Stimulated activated CD4-positive, alpha-beta T cell treated with anti-CD3 and anti-CD28 coated beads, Interleukin-4, amount 100 ng/mL, for 4 hours (primary cell): Measurements from ENCODE around the gene MDFIC.

Experiments used
- DNase-seq, 2 experiments: peaks; one replicate each; pipeline ENCODE4 v3.0.0-alpha.2; 2020

The MDFIC gene

DNA sequence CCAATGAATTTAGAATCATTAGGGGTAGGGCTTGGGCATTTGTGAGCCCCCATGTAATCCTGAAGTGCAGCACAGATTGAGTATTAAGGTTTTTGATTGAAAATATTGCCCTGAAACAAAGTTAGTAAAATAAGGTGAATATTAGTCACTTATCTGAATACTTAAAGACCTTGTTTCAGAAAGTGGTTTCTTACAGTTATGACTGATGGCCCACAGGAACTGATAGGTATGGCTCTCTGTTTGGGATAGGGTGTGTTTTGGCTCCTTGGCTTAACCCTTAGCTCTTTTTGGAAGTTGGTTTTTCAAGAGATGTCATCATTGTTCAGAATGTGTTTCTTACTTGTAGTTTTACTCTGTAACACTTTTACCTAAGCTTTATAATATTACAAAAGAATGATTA lies 34.8 kb downstream of the MDFIC start:
- DNase-seq = no peak

DNA sequence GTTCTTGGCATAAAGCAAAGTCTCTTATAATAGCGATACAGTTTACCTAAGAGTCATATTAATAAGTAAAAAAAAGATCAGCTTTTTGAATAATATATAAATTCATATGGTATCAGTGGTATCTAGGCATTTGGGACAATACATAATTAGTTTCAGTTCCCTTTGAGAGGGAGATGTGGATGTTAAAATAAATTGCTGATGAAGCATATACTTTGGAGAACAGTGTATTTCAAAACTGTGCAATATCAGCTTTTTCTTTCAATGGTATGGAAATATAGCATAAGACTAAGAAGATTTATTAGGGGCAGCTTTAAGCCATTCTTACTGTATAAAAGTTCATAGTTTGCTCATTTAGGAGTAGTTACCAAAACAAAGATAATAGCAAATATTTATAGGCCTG lies 35.5 kb downstream of the MDFIC start:
- no peak for DNase-seq

DNA sequence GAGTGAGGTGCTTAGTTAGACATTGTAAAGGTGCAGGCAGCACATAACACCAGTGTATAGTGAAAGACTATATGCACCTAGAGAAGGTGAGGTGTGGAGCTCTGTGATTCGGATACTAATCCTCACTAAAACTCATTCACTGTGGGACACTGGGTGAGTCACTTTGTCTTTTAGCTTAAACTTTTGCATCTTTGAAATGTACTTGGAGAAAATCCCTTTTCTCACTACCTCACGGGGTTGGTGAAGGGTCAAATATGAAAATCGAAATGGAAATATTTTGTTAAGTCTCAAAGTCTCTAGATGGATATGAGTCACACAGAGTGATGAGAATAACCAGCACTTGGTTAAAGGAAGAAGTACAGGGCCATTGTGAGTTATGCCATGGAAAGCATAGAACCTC lies 38.0 kb downstream of the MDFIC start:
- DNase-seq = no peak

DNA sequence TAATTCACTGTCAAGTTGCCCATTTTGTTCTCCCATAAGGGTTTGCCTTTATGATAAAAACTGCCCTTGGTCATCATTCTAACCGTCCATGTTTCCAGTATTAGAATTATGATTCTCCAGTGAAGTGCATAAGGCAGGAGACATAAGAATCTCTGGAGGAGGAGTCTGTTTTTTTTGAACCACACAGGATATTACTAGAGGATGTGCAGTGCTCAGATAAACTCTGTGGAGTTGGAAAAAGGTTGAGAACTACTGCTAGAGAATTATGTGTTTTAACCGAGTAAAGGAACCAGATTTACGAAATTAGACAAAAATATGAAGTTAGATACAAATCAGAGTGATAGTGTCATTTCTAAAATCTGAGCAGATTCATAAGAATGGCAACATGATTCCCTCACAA lies 40.5 kb downstream of the MDFIC start:
- no peak for DNase-seq

DNA sequence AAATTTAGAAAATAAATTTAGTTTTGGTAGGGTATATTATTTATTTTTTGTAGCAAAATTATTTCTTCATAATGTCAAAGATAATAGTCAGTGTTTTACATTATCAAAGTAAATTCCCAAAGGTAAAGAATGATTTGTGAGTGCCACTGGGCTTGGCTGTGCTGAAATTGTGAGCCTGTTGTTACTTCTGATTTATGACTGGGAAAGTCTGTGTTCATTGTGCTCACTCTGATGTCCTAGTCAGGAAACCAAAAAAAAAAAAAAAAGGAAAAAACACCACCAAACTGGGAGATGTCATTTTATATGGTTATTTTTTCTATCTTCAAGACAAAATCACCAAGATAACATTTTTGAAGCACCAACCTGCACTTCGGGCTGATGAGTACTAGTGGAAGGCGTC lies 44.3 kb downstream of the MDFIC start:
- DNase-seq = no peak

DNA sequence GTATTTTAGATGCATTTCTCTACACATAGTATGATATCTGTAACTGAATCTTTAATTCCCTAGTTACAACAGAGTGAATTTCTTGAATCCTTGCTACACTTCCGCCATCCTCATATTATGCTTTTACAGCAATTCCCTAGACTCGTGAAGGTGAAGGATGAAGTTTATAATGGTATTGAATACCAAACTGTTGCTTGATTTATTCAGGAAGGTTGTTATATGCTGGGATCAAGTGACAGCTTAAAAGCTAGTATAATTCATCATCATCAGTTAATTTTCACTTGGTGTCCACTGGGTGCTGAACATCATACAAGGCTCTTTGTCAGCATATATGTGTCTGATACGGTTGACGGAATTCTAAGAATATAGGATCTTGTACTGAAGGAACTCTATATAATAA lies 47.2 kb downstream of the MDFIC start:
- no peak for DNase-seq

DNA sequence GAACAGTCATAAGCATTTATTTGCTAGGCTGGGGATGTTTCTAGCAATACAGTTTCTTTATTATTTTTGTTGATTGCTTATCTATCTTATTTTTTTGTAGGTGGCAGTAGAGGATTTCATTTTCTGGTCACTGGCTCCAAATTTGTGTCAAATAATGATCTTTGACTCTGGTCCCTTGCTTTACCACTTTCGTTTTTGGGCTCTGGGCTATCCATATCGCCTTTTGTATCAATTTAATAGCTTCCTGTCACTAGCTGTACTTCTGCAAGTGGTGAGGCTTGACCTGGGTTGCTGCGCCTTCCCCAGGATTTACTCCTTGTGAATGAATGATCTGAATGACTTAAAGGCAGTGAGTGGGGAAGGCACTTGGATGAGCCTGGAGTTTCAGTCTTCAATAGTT lies 48.4 kb downstream of the MDFIC start:
- DNase-seq = no peak

DNA sequence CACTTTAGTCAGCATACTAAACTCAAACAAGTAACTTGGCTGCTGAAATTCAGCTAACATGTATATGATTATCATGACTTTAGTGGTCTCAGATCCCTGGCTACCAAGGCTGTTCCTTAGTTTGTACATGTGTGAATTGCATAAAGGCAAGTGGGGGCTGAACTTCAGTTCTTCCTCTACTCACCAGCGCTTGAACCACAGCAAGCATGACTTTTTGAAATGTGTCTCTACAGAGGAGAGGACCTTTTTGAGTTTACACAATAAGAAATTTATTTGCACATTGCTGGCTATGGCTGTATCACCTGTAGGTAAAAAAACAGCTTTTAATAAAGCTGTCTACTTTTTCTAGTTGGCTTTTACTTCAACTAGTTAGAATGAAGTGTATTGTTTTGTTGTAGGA lies 48.8 kb downstream of the MDFIC start:
- no peak for DNase-seq

DNA sequence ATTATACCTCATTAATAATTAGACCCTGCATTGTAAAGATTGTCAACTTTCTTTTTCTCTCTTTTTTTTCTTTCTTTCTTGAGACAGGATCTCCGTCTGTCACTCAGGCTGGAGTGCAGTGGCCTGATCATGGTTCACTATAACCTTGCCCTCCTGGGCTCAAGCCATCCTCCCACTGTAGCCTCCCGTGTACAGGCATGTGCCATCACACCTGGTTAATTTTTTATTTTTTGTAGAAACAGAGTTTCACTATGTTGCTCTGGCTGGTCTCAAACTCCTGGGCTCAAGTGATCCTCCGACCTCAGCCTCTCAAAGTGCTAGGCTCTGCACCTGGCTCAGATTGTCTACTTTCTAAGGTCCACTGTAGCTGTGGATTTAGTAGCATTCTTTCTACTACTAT lies 50.7 kb downstream of the MDFIC start:
- DNase-seq = no peak

DNA sequence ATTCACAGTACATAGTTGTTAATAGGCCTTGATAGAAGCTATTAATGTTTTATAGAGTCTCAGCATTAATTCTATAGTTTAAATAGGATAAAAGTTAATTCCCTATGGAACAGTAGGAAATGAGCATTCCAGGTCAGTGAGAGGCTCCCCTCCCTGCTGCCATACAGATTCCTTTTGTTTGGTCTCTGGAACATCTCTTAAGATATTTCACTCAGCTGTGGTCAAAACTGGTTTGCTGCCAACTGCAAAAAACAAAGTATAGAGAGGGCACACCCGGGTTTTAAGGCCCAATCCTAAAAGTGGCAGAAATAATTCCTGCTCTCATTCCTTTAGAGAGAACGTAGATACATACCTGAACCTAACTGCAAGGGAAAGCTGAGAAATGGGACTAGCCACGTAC lies 51.3 kb downstream of the MDFIC start:
- no peak for DNase-seq

DNA sequence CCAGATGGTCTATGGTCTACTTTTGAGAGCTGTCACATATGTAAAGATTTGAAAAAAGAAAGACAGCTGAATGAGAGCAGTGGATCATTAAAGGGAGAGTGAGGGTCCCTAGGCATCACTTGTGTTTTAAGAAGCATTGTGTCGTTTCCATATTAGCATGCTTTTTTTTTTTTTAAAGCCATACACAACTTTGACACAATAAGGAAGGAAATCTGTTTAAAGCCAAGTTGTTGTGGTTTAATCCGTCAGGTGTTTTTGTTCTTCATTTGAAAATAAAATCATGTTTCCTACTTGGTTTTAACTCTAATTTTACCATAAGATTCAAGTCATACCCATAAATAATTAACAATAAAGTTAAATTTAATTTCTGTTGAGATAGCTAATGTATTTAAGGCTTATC lies 53.5 kb downstream of the MDFIC start:
- DNase-seq = no peak

DNA sequence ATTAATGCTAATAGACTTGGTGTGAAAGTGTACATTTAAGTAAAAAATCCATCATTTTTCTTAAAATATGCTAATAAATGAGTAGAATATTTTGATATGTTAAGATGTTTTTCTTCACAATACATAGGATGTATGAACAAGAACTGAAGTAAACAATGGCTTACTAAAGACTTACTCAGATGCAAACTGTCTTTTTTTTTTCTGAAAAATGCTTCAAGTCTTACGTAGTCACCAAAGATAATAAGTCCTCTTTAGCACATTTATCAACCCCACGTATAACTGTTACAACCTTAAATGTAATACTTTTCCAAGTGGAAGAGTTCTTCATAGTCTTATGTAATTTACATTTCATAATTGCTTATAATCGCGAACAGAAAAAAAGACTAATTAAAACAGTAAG lies 54.8 kb downstream of the MDFIC start:
- DNase-seq = no peak

DNA sequence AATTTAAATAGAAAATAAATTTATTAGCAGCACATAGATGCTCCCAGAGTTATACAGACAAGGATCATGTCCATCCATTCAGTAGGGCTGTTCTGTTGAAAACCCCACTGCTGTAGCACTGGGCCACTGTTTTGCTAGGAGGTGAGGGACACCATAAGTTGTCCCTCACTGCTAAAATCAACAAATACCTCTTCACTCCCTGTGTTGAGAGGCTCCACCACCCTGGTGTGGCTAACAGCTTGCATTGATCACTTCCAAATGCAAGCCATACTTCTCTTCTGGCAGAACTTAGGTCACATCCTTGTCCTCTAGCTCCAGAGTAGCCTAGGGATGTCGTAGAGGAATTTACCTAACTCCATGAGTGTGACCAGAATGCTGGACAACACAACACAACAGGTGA lies 55.4 kb downstream of the MDFIC start:
- DNase-seq = no peak

DNA sequence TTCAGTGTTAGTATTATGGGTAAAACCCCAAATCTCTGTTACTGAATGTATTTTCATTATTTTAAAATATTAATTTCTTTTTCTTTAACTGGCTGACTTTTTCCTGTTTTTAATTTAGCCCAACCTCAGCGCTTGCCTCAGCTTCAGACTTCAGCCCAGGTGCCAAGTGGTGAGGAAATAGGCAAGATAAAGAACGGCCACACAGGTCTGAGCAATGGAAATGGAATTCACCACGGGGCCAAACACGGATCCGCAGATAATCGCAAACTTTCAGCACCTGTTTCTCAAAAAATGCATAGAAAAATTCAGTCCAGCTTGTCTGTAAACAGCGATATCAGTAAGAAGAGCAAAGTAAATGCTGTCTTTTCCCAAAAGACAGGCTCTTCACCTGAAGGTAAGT lies 57.5 kb downstream of the MDFIC start:
- no peak for DNase-seq

DNA sequence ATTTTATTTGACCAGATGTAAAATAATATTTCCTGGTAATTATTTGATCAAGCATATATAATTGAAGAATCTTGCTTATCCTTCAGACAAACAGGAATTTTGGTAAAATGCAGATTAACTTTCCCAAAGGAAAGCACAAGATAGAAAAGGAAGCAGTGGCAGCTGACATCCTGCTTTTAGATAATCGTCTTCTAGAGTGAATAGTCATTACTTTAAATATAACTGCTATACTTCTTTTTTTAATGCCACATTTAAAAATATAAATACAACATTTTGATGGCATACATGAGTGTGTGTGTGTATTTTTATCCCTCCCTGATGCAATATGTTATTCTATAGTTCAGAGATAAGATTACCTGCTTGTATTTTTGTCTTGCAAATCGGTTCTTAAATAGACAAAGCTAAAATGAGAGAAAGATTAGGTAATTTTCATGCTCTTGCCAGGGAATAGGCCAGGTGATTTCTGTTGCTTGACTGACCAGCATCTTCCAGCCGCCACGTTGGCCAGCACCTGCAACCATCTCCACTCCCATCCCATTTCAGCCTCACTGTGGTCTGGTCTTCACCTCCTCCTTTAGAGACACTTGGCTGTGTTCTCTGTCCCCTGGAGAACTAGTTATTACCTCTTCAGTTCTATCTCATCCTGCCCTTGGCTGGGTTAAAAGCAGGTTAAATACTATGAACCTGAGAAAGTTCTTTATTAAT lies 58.1 kb downstream of the MDFIC start:
- DNase-seq = no peak

DNA sequence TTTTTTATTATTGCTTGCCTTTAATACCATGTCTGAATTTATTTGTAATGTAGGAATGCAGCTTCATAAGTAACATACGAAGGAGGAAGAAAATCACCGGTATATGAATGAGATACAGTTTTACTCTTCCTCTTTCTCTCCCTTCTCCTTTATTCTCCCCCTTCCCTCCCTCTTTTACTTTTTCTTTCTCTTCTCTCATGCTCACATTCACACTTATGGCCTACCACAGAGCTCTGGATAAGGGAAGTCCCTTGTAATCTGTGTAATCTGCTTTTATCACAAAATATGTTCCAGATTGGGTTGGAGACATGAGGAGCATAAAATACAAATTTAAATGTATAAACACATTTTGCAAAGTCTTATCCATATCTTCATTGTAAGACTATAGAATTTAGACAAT lies 59.4 kb downstream of the MDFIC start:
- no peak for DNase-seq

DNA sequence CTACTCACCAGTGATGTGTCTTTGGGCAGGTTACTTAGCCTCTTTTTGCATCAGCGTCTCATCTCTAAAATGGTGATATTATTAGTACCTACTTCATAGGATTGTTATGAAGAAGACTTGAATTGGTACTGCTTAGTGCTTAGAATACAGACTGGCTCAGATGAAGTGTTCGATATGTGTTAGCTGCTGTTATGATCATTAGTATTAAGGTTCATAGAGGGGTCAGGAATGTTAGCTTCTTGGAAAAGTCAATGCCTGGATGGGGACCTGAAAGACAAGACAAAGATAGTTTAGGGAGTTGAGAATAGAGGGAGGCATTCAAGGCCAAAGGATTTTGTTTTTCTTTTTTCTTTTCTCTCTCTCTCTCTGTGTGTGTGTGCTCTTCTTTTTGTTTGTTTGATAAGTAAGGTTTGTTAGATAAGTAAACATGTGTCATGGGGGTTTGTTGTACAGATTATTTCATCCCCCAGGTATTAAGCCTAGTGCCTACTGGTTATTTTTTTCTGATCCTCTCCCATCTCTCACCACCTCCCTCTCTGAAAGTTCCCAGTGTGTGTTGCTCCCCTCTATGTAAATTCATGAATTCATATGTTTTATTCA lies 63.3 kb downstream of the MDFIC start:
- DNase-seq = no peak

DNA sequence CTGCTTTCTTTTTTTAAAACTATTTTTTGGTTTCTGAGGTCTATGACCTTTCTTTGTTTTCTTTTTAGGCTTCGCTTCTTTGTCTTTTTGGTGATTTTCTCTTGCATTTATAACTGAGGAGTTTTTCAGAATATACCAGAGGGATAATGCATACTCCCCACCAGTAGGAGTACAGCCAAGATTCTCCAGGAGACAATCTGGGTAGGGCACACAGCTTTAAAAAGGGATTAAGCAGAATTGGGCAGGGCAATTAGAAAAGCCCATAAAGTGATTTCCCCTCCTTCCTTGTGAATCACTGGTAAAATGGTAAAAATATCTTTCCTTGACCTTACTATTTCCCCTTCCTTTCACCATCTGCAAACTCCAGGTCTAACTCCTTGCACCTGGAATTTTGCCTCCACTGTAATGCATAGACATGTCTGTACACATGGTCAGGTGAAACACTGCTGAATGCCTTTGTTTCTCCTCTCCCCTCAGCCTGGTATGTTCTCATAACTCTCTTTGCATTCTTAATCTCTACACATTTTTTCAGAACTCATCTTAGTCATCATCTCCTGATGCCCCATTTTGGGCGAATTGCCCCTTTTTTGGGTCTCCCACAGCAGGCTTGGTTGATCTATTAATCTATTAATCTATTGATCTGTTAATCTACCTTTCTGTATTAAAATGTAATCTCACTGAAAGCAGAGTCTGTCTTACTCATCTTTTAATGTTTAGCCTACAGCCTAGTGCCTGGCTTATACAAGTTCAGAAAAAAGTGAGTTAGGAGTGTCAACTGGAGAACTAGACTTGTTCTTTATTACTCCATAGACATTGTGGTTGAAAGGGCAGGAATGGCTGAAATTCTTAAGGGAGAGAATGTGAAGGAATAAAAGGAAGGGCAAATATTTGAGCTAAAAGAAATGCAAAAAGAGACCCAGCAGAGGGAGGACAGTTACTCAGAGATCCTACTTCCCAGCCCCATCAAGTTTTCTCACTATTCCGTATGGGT lies 64.6 kb downstream of the MDFIC start:
- no peak for DNase-seq

DNA sequence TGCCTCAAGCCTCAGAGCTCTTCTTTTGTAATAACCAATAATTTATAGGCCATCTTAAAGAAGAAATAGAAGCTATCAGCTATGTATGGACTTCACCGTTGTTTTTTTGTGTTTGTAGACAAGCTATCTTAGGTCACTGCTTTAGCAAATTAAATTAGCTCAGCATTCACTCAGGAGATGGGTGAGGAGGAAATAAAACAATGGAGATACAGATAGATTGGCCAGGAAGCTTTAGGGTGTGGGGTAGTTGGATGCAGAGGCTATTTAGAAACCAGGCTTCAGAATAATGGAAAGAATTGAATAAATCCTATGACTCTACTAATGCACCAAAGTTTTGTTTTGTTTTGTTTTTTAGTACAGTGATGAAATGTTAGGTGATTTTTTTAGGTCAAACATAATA lies 66.1 kb downstream of the MDFIC start:
- DNase-seq = no peak

DNA sequence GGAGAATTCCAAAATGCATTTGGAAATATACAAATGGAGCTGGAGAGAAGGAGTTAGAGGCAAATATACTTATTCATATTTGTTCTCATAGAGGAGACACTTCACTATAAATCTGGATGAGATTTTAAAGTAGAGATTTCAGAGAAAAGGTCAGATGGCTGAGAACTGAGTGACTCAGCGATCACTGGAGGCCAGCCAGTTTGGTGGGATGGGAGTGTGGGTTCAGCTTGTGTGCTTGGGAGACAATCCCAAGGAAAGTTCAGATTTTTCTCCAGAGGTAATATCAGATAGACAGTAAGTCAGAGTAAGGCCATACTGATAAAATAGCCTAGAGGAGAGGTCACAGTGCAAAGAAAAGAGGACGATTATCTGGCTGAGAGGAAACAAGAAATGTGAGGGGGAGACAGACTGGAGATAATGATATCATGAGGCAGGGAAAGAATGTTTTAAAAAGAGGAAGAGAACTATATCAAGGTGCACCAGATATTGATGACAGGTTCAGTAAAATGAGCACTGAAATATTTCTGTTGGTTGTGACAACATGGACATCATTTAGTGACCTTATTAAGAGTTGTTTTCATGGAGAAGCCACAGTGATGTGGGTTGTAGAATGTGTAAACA lies 67.0 kb downstream of the MDFIC start:
- DNase-seq = no peak

DNA sequence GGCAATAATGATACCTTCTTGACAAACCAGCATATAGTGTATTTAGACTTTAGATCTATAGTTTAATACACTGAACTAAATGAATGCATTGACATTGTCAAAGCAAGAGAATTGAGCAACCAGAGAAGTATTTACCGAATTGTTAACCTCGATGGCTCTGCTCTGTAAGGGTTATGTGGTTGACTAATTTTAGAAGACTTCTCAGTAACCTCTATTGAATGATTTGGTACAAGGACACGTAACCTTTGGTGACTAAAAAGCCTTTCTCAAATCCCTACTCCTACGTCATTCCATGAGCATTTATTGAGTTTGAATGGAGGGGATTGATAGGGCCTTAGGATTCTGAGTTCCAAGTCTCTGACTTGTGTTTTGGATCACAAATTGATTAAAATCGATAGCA lies 67.6 kb downstream of the MDFIC start:
- DNase-seq = no peak

DNA sequence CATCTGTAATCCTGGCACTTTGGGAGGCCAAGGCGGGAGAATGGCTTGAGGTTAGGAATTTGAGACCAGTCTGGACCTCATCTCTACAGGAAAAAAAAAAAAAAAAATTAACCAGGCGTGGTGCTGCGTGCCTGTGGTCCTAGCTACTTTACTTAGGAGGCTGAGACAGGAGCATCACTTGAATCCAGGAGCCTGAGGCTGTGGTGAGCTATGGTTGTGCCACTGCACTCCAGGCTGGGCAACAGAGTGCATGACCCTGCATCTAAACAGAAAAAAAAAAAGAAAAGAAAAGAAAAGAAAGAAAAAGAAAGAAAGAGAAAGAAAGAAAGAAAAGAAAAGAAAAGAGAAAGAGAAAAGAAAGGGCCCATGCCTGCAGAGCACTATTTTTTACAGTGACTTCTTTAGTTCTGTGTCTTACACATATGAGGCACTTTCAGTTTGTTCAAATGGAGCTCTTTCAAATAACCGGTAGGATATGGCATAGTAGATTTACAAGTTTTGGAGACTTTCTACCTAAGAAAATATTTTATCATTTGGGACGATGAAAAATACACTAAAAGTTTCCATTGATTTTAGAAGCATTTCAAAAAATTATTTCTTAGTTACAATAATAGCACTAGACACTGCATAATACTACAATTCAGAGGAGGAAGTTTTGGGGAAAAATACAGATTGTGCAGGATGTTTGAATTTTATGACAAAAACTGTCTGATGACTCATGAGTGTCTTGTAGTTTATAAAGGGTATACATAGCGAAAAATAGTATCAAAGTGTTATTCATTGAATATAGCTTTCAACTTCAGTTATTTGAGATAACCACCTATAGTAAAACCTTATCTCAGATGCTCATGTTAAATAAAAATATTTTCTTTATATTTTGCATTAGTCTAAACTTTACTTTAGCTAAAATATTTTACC lies 75.9 kb downstream of the MDFIC start:
- no peak for DNase-seq
